GM12891 (cell line): ENCODE data around the gene BAHD1.

Experiments
- PAX5 ChIP-seq: IDR thresholded peaks from 2 replicates; pipeline ENCODE4 v1.6.1; 2011; ENCODE audit warnings: low read length, moderate library complexity, mild to moderate bottlenecking; ENCODE audit not compliant: insufficient read depth, severe bottlenecking
- POLR2A ChIP-seq: IDR thresholded peaks from 2 replicates; pipeline ENCODE4 v1.6.1; 2011; ENCODE audit warnings: low read depth, low read length, control low read depth
- POLR2AphosphoS5 ChIP-seq: IDR thresholded peaks from 2 replicates; pipeline ENCODE4 v1.6.1; 2011; ENCODE audit warnings: low read depth, low read length, control low read depth
- POU2F2 ChIP-seq: IDR thresholded peaks from 2 replicates; pipeline ENCODE4 v1.6.1; 2011; ENCODE audit warnings: low read depth, mild to moderate bottlenecking, control low read depth, low read length, moderate library complexity
- SPI1 ChIP-seq: IDR thresholded peaks from 2 replicates; pipeline ENCODE4 v1.6.1; 2011; ENCODE audit warnings: low read depth, low read length, control low read depth
- TAF1 ChIP-seq: IDR thresholded peaks from 2 replicates; pipeline ENCODE4 v1.6.1; 2011; ENCODE audit warnings: low read depth, low read length, control low read depth

- TF ChIP-seq POLR2AphosphoS5 (no peak), POLR2A (no peak), SPI1 (no peak), TAF1 (no peak), POU2F2 (no peak), PAX5 (no peak)
Observed at GRCh38 chr15:40420793-40421192, 20.0 kb upstream of the BAHD1 start.
